Calu3 (cell line): Measurements from ENCODE around the gene FKBP8. TPM values are rescaled to one million over a fixed set of nuclear protein-coding genes. Genes with fewer than 3 reads are reported as not detected.
A peak's percentile ranks its signal among the peaks of the same experiment; 100 is the strongest.

Experiments used
- BruUV-seq: library from RNA; stranded (reverse); fragments of 400-500 nt; replicated peaks from 2 replicates; lab custom pipeline; 2021; lab: Mats Ljungman, UMichigan
- CTCF ChIA-PET: fragments of 300-600 bp; sonication (Branson Sonifier 250); formaldehyde crosslinking; loops from one replicate; lab custom pipeline; 2022; ENCODE audit warnings: antibody characterized with exemption; lab: Charles Lee
- DNase-seq: peaks from one replicate; pipeline ENCODE4 v3.0.0; 2022
- H3K27ac Mint-ChIP-seq: one replicate; pipeline ENCODE4 v1.8.0; 2022; ENCODE audit warnings: mixed read lengths; ENCODE audit not compliant: unreplicated experiment
- H3K27me3 Mint-ChIP-seq: one replicate; pipeline ENCODE4 v1.8.0; 2022; ENCODE audit warnings: mixed read lengths; ENCODE audit not compliant: unreplicated experiment
- H3K36me3 Mint-ChIP-seq: one replicate; pipeline ENCODE4 v1.8.0; 2022; ENCODE audit warnings: mild to moderate bottlenecking, moderate library complexity, mixed read lengths; ENCODE audit not compliant: insufficient read depth, unreplicated experiment
- H3K4me1 Mint-ChIP-seq: one replicate; pipeline ENCODE4 v1.8.0; 2022; ENCODE audit warnings: mild to moderate bottlenecking, low read depth, mixed read lengths; ENCODE audit not compliant: unreplicated experiment
- H3K4me3 Mint-ChIP-seq: one replicate; pipeline ENCODE4 v1.8.0; 2022; ENCODE audit warnings: mild to moderate bottlenecking, low read depth, moderate library complexity, mixed read lengths; ENCODE audit not compliant: unreplicated experiment
- H3K9me3 Mint-ChIP-seq: one replicate; pipeline ENCODE4 v1.8.0; 2022; ENCODE audit warnings: low read depth, mixed read lengths; ENCODE audit not compliant: unreplicated experiment
- CTCF ChIP-seq: fragments of 200-600 bp; IDR thresholded peaks from one replicate; pipeline ENCODE4 v1.8.0; 2022; ENCODE audit warnings: antibody characterized with exemption; ENCODE audit not compliant: unreplicated experiment
- intact Hi-C: fragments of 100-400 bp; cut with micrococcal nuclease; formaldehyde crosslinking; loops from one replicate; pipeline ENCODE4 v1.10.0; 2022; ENCODE audit not compliant: unreplicated experiment
- total RNA-seq: library from RNA; stranded (reverse); gene quantifications from 2 replicates; pipeline ENCODE4 v1.2.3, GENCODE V29; 2022

FKBP8 gene
- total RNA-seq, 1 experiment from 2014 or later: 123 TPM

GRCh38 chr19:18507727-18508440, 35.5 kb downstream of the FKBP8 start:
- no peak overlapping the region for H3K4me3 Mint-ChIP-seq
- CTCF ChIA-PET: no interaction called here
- no peak overlapping the region for H3K27ac Mint-ChIP-seq
- H3K9me3 Mint-ChIP-seq: no peaks in the 10 kb centered on the region
- intact Hi-C loops: no loop called here
- no peak for TF ChIP-seq CTCF
- H3K36me3 Mint-ChIP-seq: peaks cover 11% of the 10 kb centered on the region
- no peak for DNase-seq
- H3K27me3 Mint-ChIP-seq: no peaks in the 10 kb centered on the region
- peaks cover 34% of the 10 kb centered on the region for H3K4me1 Mint-ChIP-seq
- BruUV-seq: no TSS peak

- Mint-ChIP-seq H3K27ac (no peak overlapping the region), H3K4me1 (peaks cover 40% of the 10 kb centered on the region), H3K27me3 (no peaks in the 10 kb centered on the region), H3K9me3 (no peaks in the 10 kb centered on the region), H3K36me3 (peaks cover 12% of the 10 kb centered on the region), H3K4me3 (no peak overlapping the region)
- no peak for TF ChIP-seq CTCF
- intact Hi-C loops: no loop called here
- DNase-seq: no peak
- CTCF ChIA-PET: no interaction called here
- no TSS peak for BruUV-seq
Measured at GRCh38 chr19:18507021-18507726, 36.2 kb downstream of the FKBP8 start.

- TF ChIP-seq CTCF: no peak
- intact Hi-C loops: no loop called here
- H3K27me3 Mint-ChIP-seq: no peaks in the 10 kb centered on the region
- CTCF ChIA-PET: no interaction called here
- peaks cover 42% of the 10 kb centered on the region for H3K4me1 Mint-ChIP-seq
- H3K4me3 Mint-ChIP-seq: no peak overlapping the region
- peaks cover 12% of the 10 kb centered on the region for H3K36me3 Mint-ChIP-seq
- no TSS peak for BruUV-seq
- no peak overlapping the region for H3K27ac Mint-ChIP-seq
- no peak for DNase-seq
- H3K9me3 Mint-ChIP-seq: no peaks in the 10 kb centered on the region
Measured at GRCh38 chr19:18506101-18506930, 37.1 kb downstream of the FKBP8 start.

GRCh38 chr19:18504886-18505610, 38.3 kb downstream of the FKBP8 start:
- no TSS peak for BruUV-seq
- no peak for TF ChIP-seq CTCF
- no peak overlapping the region for H3K27ac Mint-ChIP-seq
- H3K4me1 Mint-ChIP-seq: peaks cover 42% of the 10 kb centered on the region
- H3K4me3 Mint-ChIP-seq: peak overlapping the region; percentile 7
- CTCF ChIA-PET: interaction anchor here (0.8 to 1.1 kb wide), 2 partner anchors 18 to 327 kb away, joined by 3 to 6 read pairs; partner anchors contain the start of gene UPF1
- peaks cover 12% of the 10 kb centered on the region for H3K36me3 Mint-ChIP-seq
- DNase-seq: no peak
- no peaks in the 10 kb centered on the region for H3K27me3 Mint-ChIP-seq
- intact Hi-C loops: no loop called here
- no peaks in the 10 kb centered on the region for H3K9me3 Mint-ChIP-seq
